AG04449 (cell line): ENCODE results near the gene PSMD11.
A peak's percentile ranks its signal among the peaks of the same experiment; 100 is the strongest.

Experiments
- CTCF ChIA-PET: fragments of 350-600 bp; formaldehyde crosslinking; extraction: SDS; loops from one replicate; lab custom pipeline; 2021; ENCODE audit warnings: antibody characterized with exemption; lab: Yijun Ruan, JAX
- POLR2A ChIA-PET: fragments of 400-600, 350-600 bp; formaldehyde crosslinking; extraction: SDS; loops from one replicate; lab custom pipeline; 2020; ENCODE audit warnings: antibody characterized with exemption, inconsistent platforms; lab: Yijun Ruan, JAX
- DNase-seq: peaks from one replicate; pipeline ENCODE4 v3.0.0-alpha.2; 2010; ENCODE audit warnings: low read depth, low spot score
- H3K4me3 ChIP-seq: 2 replicates; pipeline ENCODE4 v1.5.1; 2011; ENCODE audit warnings: low read depth, mild to moderate bottlenecking, control low read depth, low read length
- CTCF ChIP-seq: IDR thresholded peaks from one replicate; pipeline ENCODE4 v1.5.1; 2011; ENCODE audit warnings: mild to moderate bottlenecking, moderate library complexity, low read length, control low read depth, inconsistent platforms; ENCODE audit not compliant: insufficient read depth; ENCODE audit errors: missing control alignments

Gene PSMD11

GRCh38 chr17:32516940-32517701, 72.8 kb downstream of the PSMD11 start:
- no peak for DNase-seq
- ChIA-PET POLR2A (no interaction called here), CTCF (interaction anchor here (1.2 kb wide), 1 partner anchor 13 kb away, joined by 4 read pairs; no protein-coding TSS in a partner anchor)
- no peak for TF ChIP-seq CTCF
- no peak overlapping the region for H3K4me3 ChIP-seq

GRCh38 chr17:32517982-32518381, 73.7 kb downstream of the PSMD11 start:
- no peak overlapping the region for H3K4me3 ChIP-seq
- ChIA-PET POLR2A (no interaction called here), CTCF (interaction anchor here (0.6 kb wide), 1 partner anchor 27 kb away, joined by 3 read pairs; no protein-coding TSS in a partner anchor)
- TF ChIP-seq CTCF, result no peak
- DNase-seq, result no peak

- no peak for DNase-seq
- ChIA-PET POLR2A (no interaction called here), CTCF (interaction anchor here (0.6 kb wide), 1 partner anchor 28 kb away, joined by 3 read pairs; no protein-coding TSS in a partner anchor)
- TF ChIP-seq CTCF, result no peak
- H3K4me3 ChIP-seq, result peak overlapping the region; percentile 55
Observed at GRCh38 chr17:32518646-32519227, 74.4 kb downstream of the PSMD11 start.

GRCh38 chr17:32519228-32520103, 75.2 kb downstream of the PSMD11 start:
- TF ChIP-seq CTCF, result no peak
- DNase-seq, result no peak
- peak overlapping the region; percentile 55 for H3K4me3 ChIP-seq
- ChIA-PET CTCF (interaction anchor here (1.5 kb wide), 1 partner anchor 37 kb away, joined by 3 read pairs; no protein-coding TSS in a partner anchor), POLR2A (interaction anchor here (0.7 kb wide), 1 partner anchor 70 kb away, joined by 3 read pairs; no protein-coding TSS in a partner anchor)

GRCh38 chr17:32520104-32520701, 75.9 kb downstream of the PSMD11 start:
- DNase-seq, result no peak
- TF ChIP-seq CTCF, result no peak
- H3K4me3 ChIP-seq, result no peak overlapping the region; the same call in 1 of the 2 replicates
- CTCF ChIA-PET, result interaction anchor here (0.7 to 1.5 kb wide), 2 partner anchors 37 to 479 kb away, joined by 3 read pairs; no protein-coding TSS in a partner anchor
- POLR2A ChIA-PET, result no interaction called here
